Measurements from ENCODE around the gene TTC28. TPM values are rescaled to one million over a fixed set of nuclear protein-coding genes. Genes with fewer than 3 reads are reported as not detected.

TTC28 gene
- total and polyA plus RNA-seq, 7 donors = 1.2 to 12.1 (median 3.5) TPM

- WGBS, 3 donors = 55 to 73% (median 69%) methylated on average over 7 of the region's 7 CpGs
- Histone ChIP-seq H3K36me3 (ENCODE audit: insufficient read depth in 1 of 2, low read depth in 1 of 2) (peaks cover 0 to 21% of the 10 kb centered on the region in 2 donors), H3K9me3 (no peaks in the 10 kb centered on the region), H3K4me3 (no peak overlapping the region), H3K27ac (no peak overlapping the region), H3K4me1 (no peaks in the 10 kb centered on the region), H3K27me3 (ENCODE audit: insufficient read depth in 3 of 3, low read length in 2 of 3) (no peaks in the 10 kb centered on the region)
- no peak for ATAC-seq
- no peak for TF ChIP-seq CTCF (IDR thresholded peaks at IDR 0.05)
- DNase-seq = no peak
- intact Hi-C loops (cut with DNase I) = no loop called here
Observed at GRCh38 chr22:27988704-27989103, 690.9 kb downstream of the TTC28 start.

- TF ChIP-seq CTCF (IDR thresholded peaks at IDR 0.05) = no peak
- no peak for DNase-seq
- Histone ChIP-seq H3K4me1 (no peaks in the 10 kb centered on the region), H3K9me3 (no peaks in the 10 kb centered on the region), H3K4me3 (no peak overlapping the region), H3K27ac (no peak overlapping the region), H3K27me3 (ENCODE audit: insufficient read depth in 3 of 3, low read length in 2 of 3) (no peaks in the 10 kb centered on the region), H3K36me3 (ENCODE audit: insufficient read depth in 1 of 2, low read depth in 1 of 2) (peaks cover 0 to 31% of the 10 kb centered on the region in 2 donors)
- intact Hi-C loops (cut with DNase I) = no loop called here
- WGBS, 3 donors = 83 to 89% (median 85%) methylated on average over 6 of the region's 6 CpGs
- ATAC-seq = no peak
Observed at GRCh38 chr22:27987557-27987956, 692.1 kb downstream of the TTC28 start.

DNA sequence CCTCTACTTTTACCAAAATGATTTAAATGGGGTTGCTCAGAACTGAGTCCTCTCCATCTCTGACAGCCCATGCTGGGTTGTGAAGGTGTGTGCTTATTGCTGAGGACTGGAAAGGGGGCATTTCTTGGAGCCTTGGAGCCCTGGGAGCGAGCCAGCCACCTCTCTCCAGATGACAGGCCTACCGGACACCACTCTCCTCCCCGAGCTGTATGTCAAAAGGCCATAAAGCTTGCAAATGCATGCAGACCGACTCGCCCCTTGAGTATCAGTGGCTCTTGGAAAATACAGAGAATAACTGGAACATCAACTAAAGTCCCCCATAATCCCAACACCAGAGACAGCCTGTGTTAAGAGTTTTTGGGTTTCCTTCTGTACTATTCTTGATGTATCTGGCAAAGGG, 692.7 kb downstream of the TTC28 start:
- WGBS, 3 donors = 89 to 95% (median 90%) methylated on average over 5 of the region's 5 CpGs
- no peaks in the 10 kb centered on the region for H3K9me3 ChIP-seq
- ATAC-seq (no peak), DNase-seq (no peak)
- peaks cover 0 to 37% of the 10 kb centered on the region in 2 donors for H3K36me3 ChIP-seq (ENCODE audit: insufficient read depth in 1 of 2, low read depth in 1 of 2)
- H3K27ac ChIP-seq = no peak overlapping the region
- TF ChIP-seq CTCF (IDR thresholded peaks at IDR 0.05) = no peak
- no peak overlapping the region for H3K4me3 ChIP-seq
- no peaks in the 10 kb centered on the region for H3K4me1 ChIP-seq
- no peaks in the 10 kb centered on the region for H3K27me3 ChIP-seq (ENCODE audit: insufficient read depth in 3 of 3, low read length in 2 of 3)
- intact Hi-C loops (cut with DNase I) = no loop called here

DNA sequence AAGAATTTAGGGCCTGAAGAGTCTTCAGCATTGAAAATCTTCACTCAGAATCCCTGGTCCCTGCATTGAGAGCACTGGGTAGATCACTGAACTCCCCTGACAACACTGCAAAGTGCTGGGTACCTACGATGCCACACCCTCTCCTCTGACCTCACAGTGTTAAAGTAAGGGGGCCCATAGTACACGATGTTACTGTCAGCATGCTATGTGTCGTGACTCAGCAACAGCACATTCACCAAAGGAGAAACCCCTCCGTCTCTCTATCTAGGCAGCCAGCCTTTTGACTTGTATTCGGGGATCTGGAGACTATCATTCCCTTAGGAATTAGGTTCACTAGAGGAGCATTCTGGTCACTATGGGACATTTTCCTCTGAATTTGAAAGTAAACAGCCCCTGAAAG, 693.2 kb downstream of the TTC28 start:
- H3K9me3 ChIP-seq = no peaks in the 10 kb centered on the region
- intact Hi-C loops (cut with DNase I) = no loop called here
- WGBS, 3 donors = 81 to 92% (median 90%) methylated on average over 5 of the region's 5 CpGs
- no peak for TF ChIP-seq CTCF (IDR thresholded peaks at IDR 0.05)
- H3K27ac ChIP-seq = no peak overlapping the region
- H3K4me3 ChIP-seq = no peak overlapping the region
- DNase-seq (no peak), ATAC-seq (no peak)
- H3K36me3 ChIP-seq (ENCODE audit: insufficient read depth in 1 of 2, low read depth in 1 of 2) = peaks cover 0 to 42% of the 10 kb centered on the region in 2 donors
- H3K4me1 ChIP-seq = no peaks in the 10 kb centered on the region
- H3K27me3 ChIP-seq (ENCODE audit: insufficient read depth in 3 of 3, low read length in 2 of 3) = no peaks in the 10 kb centered on the region

All from psoas muscle (tissue), 8 donors.